ENCODE results near the gene RASSF3.

RASSF3 gene

DNA sequence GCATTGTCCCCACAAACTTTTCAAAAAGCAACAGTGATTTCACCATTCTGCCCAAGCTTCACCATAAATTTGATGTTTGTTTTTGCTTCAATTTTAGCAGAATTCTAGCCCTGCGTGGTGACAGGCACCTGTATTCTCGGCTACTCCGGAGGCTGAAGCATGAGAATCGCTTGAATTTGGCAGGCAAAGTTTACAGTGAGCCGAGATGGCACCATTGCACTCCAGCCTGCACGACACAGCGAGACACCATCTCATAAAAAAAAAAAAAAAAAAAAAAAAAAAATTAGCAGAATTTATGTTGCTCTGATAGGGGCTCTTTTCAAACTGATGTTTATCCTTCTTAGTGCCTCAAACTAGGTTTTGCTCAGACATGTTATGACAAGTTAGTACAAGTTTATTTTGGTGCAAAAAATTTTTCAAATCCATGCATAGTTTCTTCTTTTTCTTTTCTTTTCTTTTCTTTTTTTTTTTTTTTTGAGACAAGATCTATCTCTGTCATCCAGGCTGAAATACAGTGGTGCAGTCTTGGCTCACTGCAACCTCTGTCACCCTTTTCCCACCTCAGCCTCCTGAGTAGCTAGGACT lies 24.3 kb downstream of the RASSF3 start:
- H3K9me2 ChIP-seq (replicated peaks; ENCODE audit: low read depth, low read length): no peaks in the 10 kb centered on the region
- H3K4me1 ChIP-seq (ENCODE audit: insufficient read depth, low read length, poor library complexity, severe bottlenecking): peaks cover 5% of the 10 kb centered on the region
- H3K27me3 ChIP-seq (ENCODE audit: insufficient read depth, low read length, poor library complexity, severe bottlenecking): no peaks in the 10 kb centered on the region
- H3K4me3 ChIP-seq (ENCODE audit: low read length, poor library complexity, severe bottlenecking): no peak overlapping the region
- peaks cover 89% of the 10 kb centered on the region for H3K79me2 ChIP-seq (ENCODE audit: insufficient read depth, low read length)
- TF ChIP-seq EZH2phosphoT487 (IDR thresholded peaks at IDR 0.05; ENCODE audit: borderline replicate concordance) (no peak), CTCF (conservative IDR thresholded peaks at IDR 0.05; ENCODE audit: low read length) (no peak)
- peaks cover 13% of the 10 kb centered on the region; the same call in 1 of the 2 replicates for H3K36me3 ChIP-seq (ENCODE audit: insufficient read depth, low read length)
- no peak overlapping the region for H3K4me2 ChIP-seq (ENCODE audit: low read depth, low read length, poor library complexity, severe bottlenecking)
- no peaks in the 10 kb centered on the region for H3K9me3 ChIP-seq (ENCODE audit: insufficient read depth, low read depth, low read length)
- no peaks in the 10 kb centered on the region for H3F3A ChIP-seq (ENCODE audit: low read depth)
- H2AFZ ChIP-seq (ENCODE audit: low read length): no peak overlapping the region
- peak overlapping the region; percentile 33 for H3K9ac ChIP-seq (ENCODE audit: low read depth, low read length, poor library complexity, severe bottlenecking)
- peaks cover under 1% of the 10 kb centered on the region for H4K20me1 ChIP-seq (ENCODE audit: insufficient read depth, low read length, poor library complexity, severe bottlenecking)

- Histone ChIP-seq H3K4me2 (ENCODE audit: low read depth, low read length, poor library complexity, severe bottlenecking) (no peak overlapping the region), H3K79me2 (ENCODE audit: insufficient read depth, low read length) (peaks cover 90% of the 10 kb centered on the region)
These were observed 25.2 kb downstream of the RASSF3 start for GRCh38 chr12:64635356-64635998.

DNA sequence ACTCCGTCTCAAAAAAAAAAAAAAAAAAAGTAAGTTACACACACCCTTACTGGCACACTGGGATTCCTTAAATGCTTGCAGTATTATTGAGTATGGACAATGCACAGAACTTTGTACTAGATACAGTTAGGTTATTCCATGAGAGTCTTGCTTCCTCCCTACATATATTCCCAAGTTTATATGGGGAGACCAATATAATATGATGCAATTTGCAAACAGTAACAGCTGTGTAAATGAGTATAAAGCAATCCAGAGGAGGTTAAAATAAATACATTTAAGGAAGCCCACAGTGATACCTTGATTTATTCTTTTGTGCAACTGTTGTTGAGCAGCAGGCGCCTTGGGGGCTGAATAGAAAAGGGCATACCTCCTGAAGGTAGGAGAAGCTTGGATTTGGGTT lies 26.6 kb downstream of the RASSF3 start:
- Histone ChIP-seq H3K4me2 (ENCODE audit: low read depth, low read length, poor library complexity, severe bottlenecking) (no peak overlapping the region), H3K9me2 (replicated peaks; ENCODE audit: low read depth, low read length) (no peaks in the 10 kb centered on the region), H3K4me3 (ENCODE audit: low read length, poor library complexity, severe bottlenecking) (no peak overlapping the region), H3K79me2 (ENCODE audit: insufficient read depth, low read length) (peaks cover 90% of the 10 kb centered on the region), H3K9ac (ENCODE audit: low read depth, low read length, poor library complexity, severe bottlenecking) (no peak overlapping the region), H3K36me3 (ENCODE audit: insufficient read depth, low read length) (0 out of 2 replicates have a peak, but pooled peaks cover 3% of the 10 kb centered on the region), H4K20me1 (ENCODE audit: insufficient read depth, low read length, poor library complexity, severe bottlenecking) (peaks cover 7% of the 10 kb centered on the region), H3K27me3 (ENCODE audit: insufficient read depth, low read length, poor library complexity, severe bottlenecking) (no peaks in the 10 kb centered on the region), H3K9me3 (ENCODE audit: insufficient read depth, low read depth, low read length) (no peaks in the 10 kb centered on the region), H2AFZ (ENCODE audit: low read length) (no peak overlapping the region), H3F3A (ENCODE audit: low read depth) (no peaks in the 10 kb centered on the region), H3K4me1 (ENCODE audit: insufficient read depth, low read length, poor library complexity, severe bottlenecking) (peaks cover 8% of the 10 kb centered on the region)
- TF ChIP-seq EZH2phosphoT487 (IDR thresholded peaks at IDR 0.05; ENCODE audit: borderline replicate concordance) (no peak), CTCF (conservative IDR thresholded peaks at IDR 0.05; ENCODE audit: low read length) (no peak)

More at GRCh38 chr12:64635356-64635998, 25.2 kb downstream of the RASSF3 start:
- H3K9me3 ChIP-seq (ENCODE audit: insufficient read depth, low read depth, low read length): no peaks in the 10 kb centered on the region
- no peak overlapping the region for H3K4me3 ChIP-seq (ENCODE audit: low read length, poor library complexity, severe bottlenecking)
- H3K9ac ChIP-seq (ENCODE audit: low read depth, low read length, poor library complexity, severe bottlenecking): peak overlapping the region; percentile 33
- TF ChIP-seq CTCF (conservative IDR thresholded peaks at IDR 0.05; ENCODE audit: low read length) (no peak), EZH2phosphoT487 (IDR thresholded peaks at IDR 0.05; ENCODE audit: borderline replicate concordance) (no peak)
- no peak overlapping the region for H2AFZ ChIP-seq (ENCODE audit: low read length)
- H3K9me2 ChIP-seq (replicated peaks; ENCODE audit: low read depth, low read length): no peaks in the 10 kb centered on the region
- H3F3A ChIP-seq (ENCODE audit: low read depth): no peaks in the 10 kb centered on the region
- no peaks in the 10 kb centered on the region for H3K27me3 ChIP-seq (ENCODE audit: insufficient read depth, low read length, poor library complexity, severe bottlenecking)
- peaks cover 8% of the 10 kb centered on the region for H3K4me1 ChIP-seq (ENCODE audit: insufficient read depth, low read length, poor library complexity, severe bottlenecking)
- H3K36me3 ChIP-seq (ENCODE audit: insufficient read depth, low read length): peaks cover 7% of the 10 kb centered on the region; the same call in 1 of the 2 replicates
- H4K20me1 ChIP-seq (ENCODE audit: insufficient read depth, low read length, poor library complexity, severe bottlenecking): peaks cover 7% of the 10 kb centered on the region
